Fibroblast of the aortic adventitia (primary cell): ENCODE data around the gene POLR2I. TPM values are rescaled to one million over a fixed set of nuclear protein-coding genes. Genes with fewer than 3 reads are reported as not detected.
A peak's percentile ranks its signal among the peaks of the same experiment; 100 is the strongest.

Experiments
- DNase-seq: peaks from one replicate; pipeline ENCODE4 v3.0.0-alpha.2; 2010; ENCODE audit warnings: low read depth
- H3K4me3 ChIP-seq: 2 replicates; pipeline ENCODE4 v1.5.1; 2011; ENCODE audit warnings: low read depth, mild to moderate bottlenecking, control low read depth, low read length, moderate library complexity
- CTCF ChIP-seq: IDR thresholded peaks from 2 replicates; pipeline ENCODE4 v1.5.1; 2011; ENCODE audit warnings: mild to moderate bottlenecking, low read length, control low read depth, inconsistent platforms; ENCODE audit not compliant: insufficient read depth
- total RNA-seq: library from RNA; depleted of rRNA; stranded (reverse); fragments of >200 nt; gene quantifications from 2 replicates; pipeline ENCODE4 v1.2.3, GENCODE V29; 2012; ENCODE audit warnings: low replicate concordance

The POLR2I gene
- total RNA-seq, 1 donor: 33.2 TPM

- no peak for TF ChIP-seq CTCF
- DNase-seq: no peak
- no peak overlapping the region for H3K4me3 ChIP-seq
Measured at GRCh38 chr19:36090910-36091695, 23.6 kb downstream of the POLR2I start.

GRCh38 chr19:36089847-36090246 lies 24.8 kb downstream of the POLR2I start:
- no peak for DNase-seq
- TF ChIP-seq CTCF: no peak
- H3K4me3 ChIP-seq: no peak overlapping the region

GRCh38 chr19:36086326-36086725 lies 28.3 kb downstream of the POLR2I start:
- no peak for TF ChIP-seq CTCF
- H3K4me3 ChIP-seq: no peak overlapping the region
- DNase-seq: no peak

- no peak for TF ChIP-seq CTCF
- H3K4me3 ChIP-seq: no peak overlapping the region
- DNase-seq: no peak
Measured at GRCh38 chr19:36084231-36085009, 30.3 kb downstream of the POLR2I start.

- H3K4me3 ChIP-seq: no peak overlapping the region
- DNase-seq: no peak
- TF ChIP-seq CTCF: no peak
Measured at GRCh38 chr19:36082916-36083315, 31.8 kb downstream of the POLR2I start.

- H3K4me3 ChIP-seq: no peak overlapping the region
- DNase-seq: peak; percentile 40
- TF ChIP-seq CTCF: no peak
Measured at GRCh38 chr19:36081894-36082293, 32.8 kb downstream of the POLR2I start.
